Mesendoderm (in vitro differentiated cells): ENCODE results near the gene HAPLN3.
A peak's percentile ranks its signal among the peaks of the same experiment; 100 is the strongest.

Experiments used
- DNase-seq: peaks from one replicate; pipeline ENCODE4 v3.0.0; 2013
- H2AK5ac ChIP-seq: 2 replicates; pipeline ENCODE4 v1.6.1; 2013; ENCODE audit warnings: low read length, inconsistent platforms
- H2BK120ac ChIP-seq: 2 replicates; pipeline ENCODE4 v1.6.1; 2013; ENCODE audit warnings: low read depth, mild to moderate bottlenecking, low read length, moderate library complexity, mixed read lengths
- H2BK15ac ChIP-seq: replicated peaks from 2 replicates; pipeline ENCODE4 v1.6.1; 2013; ENCODE audit warnings: low read depth, mild to moderate bottlenecking, moderate library complexity
- H2BK5ac ChIP-seq: 2 replicates; pipeline ENCODE4 v1.6.1; 2013; ENCODE audit warnings: low read length, inconsistent platforms
- H3K18ac ChIP-seq: 2 replicates; pipeline ENCODE4 v1.6.1; 2013; ENCODE audit warnings: mild to moderate bottlenecking, low read length, mixed read lengths
- H3K23ac ChIP-seq: one replicate; pipeline ENCODE4 v1.6.1; 2013; ENCODE audit warnings: low read length
- H3K27ac ChIP-seq: 2 replicates; pipeline ENCODE4 v1.5.1; 2013; ENCODE audit warnings: low read depth, mild to moderate bottlenecking, inconsistent platforms, low read length, moderate library complexity
- H3K27me3 ChIP-seq: 2 replicates; pipeline ENCODE4 v1.6.1; 2013; ENCODE audit warnings: low read length, control low read depth, mild to moderate bottlenecking, inconsistent platforms; ENCODE audit not compliant: insufficient read depth, poor library complexity
- H3K36me3 ChIP-seq: 2 replicates; pipeline ENCODE4 v1.6.1; 2013; ENCODE audit warnings: low read length, inconsistent platforms; ENCODE audit not compliant: control insufficient read depth, insufficient read depth
- H3K4ac ChIP-seq: one replicate; pipeline ENCODE4 v1.6.1; 2013; ENCODE audit warnings: low read depth, mild to moderate bottlenecking, low read length, moderate library complexity
- H3K4me1 ChIP-seq: 2 replicates; pipeline ENCODE4 v1.6.1; 2013; ENCODE audit warnings: low read depth, low read length, inconsistent platforms; ENCODE audit not compliant: control insufficient read depth
- H3K4me2 ChIP-seq: 2 replicates; pipeline ENCODE4 v1.6.1; 2013; ENCODE audit warnings: low read length
- H3K4me3 ChIP-seq: 2 replicates; pipeline ENCODE4 v1.5.1; 2013; ENCODE audit warnings: mild to moderate bottlenecking, low read length
- H3K56ac ChIP-seq: one replicate; pipeline ENCODE4 v1.6.1; 2013; ENCODE audit warnings: low read length
- H3K79me1 ChIP-seq: 2 replicates; pipeline ENCODE4 v1.6.1; 2013; ENCODE audit warnings: low read length, inconsistent platforms
- H3K79me2 ChIP-seq: 2 replicates; pipeline ENCODE4 v1.6.1; 2013; ENCODE audit warnings: mild to moderate bottlenecking, low read length; ENCODE audit not compliant: control insufficient read depth, insufficient read depth
- H3K9ac ChIP-seq: 2 replicates; pipeline ENCODE4 v1.6.1; 2013; ENCODE audit warnings: low read length, inconsistent platforms
- H4K5ac ChIP-seq: one replicate; pipeline ENCODE4 v1.6.1; 2013; ENCODE audit warnings: low read length
- H4K8ac ChIP-seq: one replicate; pipeline ENCODE4 v1.6.1; 2013; ENCODE audit warnings: low read depth, mild to moderate bottlenecking, control low read depth, low read length, moderate library complexity
- WGBS: extraction: QIAGEN DNeasy Blood & Tissue Kit; methylation state at CpG from one replicate; pipeline ENCODE4 v1.1.7; 2013; ENCODE audit warnings: low lambda C conversion rate, missing lambda C conversion rate; ENCODE audit not compliant: insufficient coverage; ENCODE audit errors: extremely low coverage; 5-methylcytosine and 5-hydroxymethylcytosine counted together

Gene HAPLN3

DNA sequence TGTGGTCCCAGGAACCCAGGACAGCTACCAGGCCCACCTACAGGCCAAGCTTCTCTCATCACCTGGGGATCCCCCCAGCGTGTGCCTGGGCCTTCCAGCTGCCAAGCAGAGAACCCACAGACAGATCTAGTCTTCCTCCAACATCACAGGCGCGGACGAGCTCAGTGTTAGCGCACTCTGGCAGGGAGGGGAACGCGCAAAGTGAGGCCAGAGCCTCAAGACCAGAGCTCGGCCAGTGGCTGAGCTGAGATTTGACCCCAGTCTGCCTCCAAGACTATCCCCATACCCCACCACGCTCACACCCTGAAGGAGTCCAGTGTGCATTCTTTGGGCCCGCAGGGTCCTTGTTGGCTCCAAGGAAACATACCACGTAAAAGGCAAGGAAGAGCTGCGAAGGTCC is 12.8 kb upstream of the HAPLN3 start:
- no peak for DNase-seq
- no peak overlapping the region for H3K4ac ChIP-seq
- no peak overlapping the region for H2BK15ac ChIP-seq
- H2AK5ac ChIP-seq: no peak overlapping the region
- no peak overlapping the region for H3K23ac ChIP-seq
- peaks cover 15% of the 10 kb centered on the region for H3K79me1 ChIP-seq
- no peak overlapping the region for H3K27ac ChIP-seq
- no peak overlapping the region for H3K18ac ChIP-seq
- no CpG with 5 or more reads among the region's 12 CpGs for WGBS
- no peak overlapping the region for H2BK120ac ChIP-seq
- H3K36me3 ChIP-seq: peaks cover 11% of the 10 kb centered on the region
- peaks cover 26% of the 10 kb centered on the region for H3K79me2 ChIP-seq
- no peak overlapping the region for H3K56ac ChIP-seq
- H2BK5ac ChIP-seq: no peak overlapping the region
- no peak overlapping the region for H3K4me3 ChIP-seq
- H3K9ac ChIP-seq: no peak overlapping the region
- H4K8ac ChIP-seq: no peak overlapping the region
- H3K27me3 ChIP-seq: no peaks in the 10 kb centered on the region
- H3K4me1 ChIP-seq: peaks cover 2% of the 10 kb centered on the region
- no peak overlapping the region for H3K4me2 ChIP-seq
- H4K5ac ChIP-seq: no peak overlapping the region

DNA sequence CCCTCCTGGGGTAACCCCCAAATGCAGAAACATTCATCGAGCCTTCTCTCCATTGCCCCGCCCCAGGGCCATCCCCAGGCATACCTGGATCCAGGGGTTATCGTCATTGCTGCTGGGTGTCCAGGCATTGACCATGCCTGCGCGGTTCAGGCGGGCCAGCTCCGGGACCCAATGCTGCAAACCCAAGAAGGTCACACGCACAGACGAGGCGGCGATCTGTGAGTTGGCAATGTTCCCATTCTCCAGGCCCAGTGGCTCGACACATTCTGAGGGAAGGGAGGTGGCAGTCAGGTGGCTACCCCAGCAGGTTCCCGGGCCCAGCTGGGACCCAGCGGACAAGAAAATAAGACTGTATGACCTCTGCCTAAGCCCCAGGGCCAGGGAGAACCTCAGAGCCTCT is 11.8 kb upstream of the HAPLN3 start:
- Histone ChIP-seq H3K4me3 (no peak overlapping the region), H3K9ac (no peak overlapping the region), H3K27me3 (no peaks in the 10 kb centered on the region), H3K18ac (no peak overlapping the region), H4K5ac (no peak overlapping the region), H3K56ac (no peak overlapping the region), H3K4me2 (no peak overlapping the region), H4K8ac (no peak overlapping the region), H2BK15ac (no peak overlapping the region), H3K4me1 (peaks cover 2% of the 10 kb centered on the region), H2BK5ac (no peak overlapping the region), H3K36me3 (peaks cover 13% of the 10 kb centered on the region), H2AK5ac (no peak overlapping the region), H3K23ac (no peak overlapping the region), H2BK120ac (no peak overlapping the region), H3K27ac (no peak overlapping the region), H3K4ac (no peak overlapping the region), H3K79me1 (peaks cover 15% of the 10 kb centered on the region), H3K79me2 (peaks cover 22% of the 10 kb centered on the region)
- no CpG with 5 or more reads among the region's 14 CpGs for WGBS
- DNase-seq: no peak

DNA sequence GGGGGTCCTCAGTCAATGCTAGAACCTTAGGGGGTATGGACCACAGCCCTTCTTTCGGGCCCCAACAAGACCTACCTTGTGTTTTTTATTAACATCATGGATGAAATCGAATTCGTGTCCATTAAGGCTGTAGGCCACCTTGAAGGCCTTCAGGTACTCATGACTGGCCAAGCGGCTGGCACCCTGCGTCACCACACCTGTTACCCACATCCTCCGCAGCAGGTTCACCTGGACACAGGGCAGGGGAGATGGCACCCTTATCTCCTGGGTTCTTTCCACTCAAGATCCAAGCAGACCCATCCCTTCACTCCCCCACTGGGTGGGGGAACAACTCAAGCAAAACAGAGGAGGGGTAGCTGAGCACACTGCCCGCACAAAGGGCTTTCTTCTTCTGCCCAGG is 11.2 kb upstream of the HAPLN3 start:
- Histone ChIP-seq H3K79me1 (peaks cover 15% of the 10 kb centered on the region), H2AK5ac (no peak overlapping the region)
- no peak for DNase-seq

DNA sequence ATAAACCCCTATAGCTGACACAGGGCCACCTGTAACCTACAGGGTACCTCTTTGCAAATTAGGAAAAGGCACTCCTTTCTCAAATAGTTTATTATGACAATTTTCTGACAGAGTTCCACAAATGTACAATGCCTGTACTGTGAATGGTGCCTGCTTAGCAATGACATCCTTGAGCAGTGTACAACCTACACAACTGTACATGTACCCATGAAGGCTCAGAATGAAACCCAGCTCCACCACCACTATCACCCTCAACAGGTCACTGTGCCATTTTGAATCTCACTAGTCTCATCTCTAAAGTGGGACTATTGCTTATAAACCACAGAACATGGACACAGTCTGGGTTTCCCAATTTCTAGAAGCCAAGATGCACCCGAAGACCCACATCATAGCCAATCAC is 10.8 kb upstream of the HAPLN3 start:
- H3K27me3 ChIP-seq: no peaks in the 10 kb centered on the region
- H3K4me2 ChIP-seq: no peak overlapping the region
- H3K18ac ChIP-seq: no peak overlapping the region
- H3K56ac ChIP-seq: no peak overlapping the region
- H3K4me3 ChIP-seq: no peak overlapping the region
- H3K79me1 ChIP-seq: peaks cover 15% of the 10 kb centered on the region
- peaks cover 2% of the 10 kb centered on the region for H3K4me1 ChIP-seq
- H2BK120ac ChIP-seq: no peak overlapping the region
- H3K9ac ChIP-seq: no peak overlapping the region
- no peak overlapping the region for H4K8ac ChIP-seq
- H2AK5ac ChIP-seq: no peak overlapping the region
- no peak overlapping the region for H3K4ac ChIP-seq
- no peak overlapping the region for H4K5ac ChIP-seq
- peaks cover 13% of the 10 kb centered on the region for H3K36me3 ChIP-seq
- no peak for DNase-seq
- peaks cover 20% of the 10 kb centered on the region for H3K79me2 ChIP-seq
- H3K27ac ChIP-seq: no peak overlapping the region
- no peak overlapping the region for H3K23ac ChIP-seq
- H2BK5ac ChIP-seq: no peak overlapping the region
- WGBS: no CpG with 5 or more reads among the region's 1 CpG
- no peak overlapping the region for H2BK15ac ChIP-seq

More for the DNA sequence above, 11.2 kb upstream of the HAPLN3 start:
- Histone ChIP-seq H3K27me3 (no peaks in the 10 kb centered on the region), H3K4me2 (no peak overlapping the region), H4K8ac (no peak overlapping the region), H3K56ac (no peak overlapping the region), H3K79me2 (peaks cover 21% of the 10 kb centered on the region), H3K36me3 (peaks cover 13% of the 10 kb centered on the region), H3K4ac (no peak overlapping the region), H3K18ac (no peak overlapping the region), H2BK5ac (no peak overlapping the region), H2BK15ac (no peak overlapping the region), H3K27ac (no peak overlapping the region), H3K23ac (no peak overlapping the region), H4K5ac (no peak overlapping the region), H3K9ac (no peak overlapping the region), H2BK120ac (no peak overlapping the region), H3K4me3 (no peak overlapping the region), H3K4me1 (peaks cover 2% of the 10 kb centered on the region)
- WGBS: no CpG with 5 or more reads among the region's 7 CpGs

DNA sequence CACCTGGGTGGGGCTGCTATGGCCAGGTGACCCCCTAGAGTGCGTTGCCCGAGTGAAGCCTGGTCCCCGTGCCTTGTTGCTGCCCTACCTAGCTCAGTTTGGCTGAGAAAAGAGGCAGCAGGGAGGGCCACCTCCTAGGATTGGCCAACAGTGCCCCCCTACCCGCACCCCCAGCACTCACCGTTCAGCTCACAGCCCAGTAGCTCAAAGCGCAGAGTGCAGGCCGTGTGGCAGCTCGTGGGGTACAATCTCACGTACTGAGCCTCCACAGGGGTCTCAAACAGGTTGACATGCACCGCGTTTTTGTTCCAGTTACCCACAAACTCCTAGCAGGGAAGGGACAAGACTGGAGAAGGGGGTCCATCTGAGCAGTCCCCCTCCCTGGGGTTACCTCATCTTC is 10.2 kb upstream of the HAPLN3 start:
- no CpG with 5 or more reads among the region's 11 CpGs for WGBS

DNA sequence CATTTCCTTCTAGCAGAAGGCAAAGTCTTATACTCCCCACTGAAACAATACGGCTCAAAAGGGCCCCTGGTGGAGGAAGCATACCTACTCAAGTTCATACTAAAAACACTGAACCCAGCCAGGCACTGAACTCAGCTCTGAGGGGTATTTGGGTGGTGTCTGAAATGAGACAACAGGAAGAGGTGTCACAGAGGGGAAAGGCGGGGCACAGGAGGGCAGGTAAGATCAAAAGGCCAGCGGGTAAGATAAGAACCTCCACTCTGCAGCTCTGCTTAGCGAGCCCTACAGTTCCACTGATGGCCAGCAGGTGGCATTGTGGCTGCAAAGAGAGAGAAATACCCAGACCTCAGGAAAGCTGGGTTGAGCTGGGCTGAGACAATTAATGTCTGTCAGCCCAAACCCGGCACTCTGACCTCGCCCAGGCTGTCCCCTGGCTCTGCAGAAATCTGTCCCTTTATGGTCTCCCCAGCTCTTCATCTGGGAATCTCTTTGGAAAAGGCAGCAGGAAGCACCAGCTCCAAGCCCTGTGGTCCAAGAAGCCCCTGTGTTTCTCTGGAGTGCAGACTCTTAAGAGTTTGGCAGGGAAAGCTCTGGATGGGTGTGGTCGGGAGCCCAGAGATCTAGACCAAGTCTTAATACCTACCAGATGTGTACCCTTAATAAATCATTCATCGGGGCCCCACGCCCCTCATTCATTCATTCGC is 9.4 kb upstream of the HAPLN3 start:
- Histone ChIP-seq H2BK15ac (no peak overlapping the region), H3K27me3 (no peaks in the 10 kb centered on the region), H3K79me2 (peaks cover 8% of the 10 kb centered on the region), H4K8ac (no peak overlapping the region), H3K4ac (no peak overlapping the region), H3K23ac (no peak overlapping the region), H3K4me3 (no peak overlapping the region), H3K18ac (no peak overlapping the region), H3K36me3 (peaks cover 13% of the 10 kb centered on the region), H2BK5ac (no peak overlapping the region), H4K5ac (no peak overlapping the region), H3K79me1 (peaks cover 12% of the 10 kb centered on the region), H3K27ac (no peak overlapping the region), H2AK5ac (no peak overlapping the region), H3K4me2 (no peak overlapping the region), H3K9ac (no peak overlapping the region), H3K4me1 (peaks cover 2% of the 10 kb centered on the region), H2BK120ac (no peak overlapping the region), H3K56ac (no peak overlapping the region)
- peak; percentile 91 for DNase-seq
- no CpG with 5 or more reads among the region's 10 CpGs for WGBS

More for the DNA sequence above, 10.2 kb upstream of the HAPLN3 start:
- H3K18ac ChIP-seq: no peak overlapping the region
- no peak overlapping the region for H3K56ac ChIP-seq
- no peak overlapping the region for H3K4me3 ChIP-seq
- H2BK5ac ChIP-seq: no peak overlapping the region
- no peak for DNase-seq
- no peak overlapping the region for H3K9ac ChIP-seq
- H3K79me1 ChIP-seq: peaks cover 14% of the 10 kb centered on the region
- H3K4ac ChIP-seq: no peak overlapping the region
- H3K27me3 ChIP-seq: no peaks in the 10 kb centered on the region
- H3K23ac ChIP-seq: no peak overlapping the region
- H4K5ac ChIP-seq: no peak overlapping the region
- no peak overlapping the region for H2BK15ac ChIP-seq
- H3K27ac ChIP-seq: no peak overlapping the region
- H3K4me2 ChIP-seq: no peak overlapping the region
- H3K4me1 ChIP-seq: peaks cover 2% of the 10 kb centered on the region
- no peak overlapping the region for H2BK120ac ChIP-seq
- H3K79me2 ChIP-seq: peaks cover 15% of the 10 kb centered on the region
- peaks cover 13% of the 10 kb centered on the region for H3K36me3 ChIP-seq
- no peak overlapping the region for H2AK5ac ChIP-seq
- H4K8ac ChIP-seq: no peak overlapping the region
